ENCODE data around the gene FYB1.

GRCh38 chr5:39202597-39203274 lies 16.6 kb downstream of the FYB1 start:
- no peak for TF ChIP-seq POLR2A (IDR thresholded peaks at IDR 0.05; ENCODE audit: extremely low read depth, insufficient read length)
- TF ChIP-seq CTCF (IDR thresholded peaks at IDR 0.05; ENCODE audit: low read depth, low read length) = no peak
- TF ChIP-seq, protein P1, sequence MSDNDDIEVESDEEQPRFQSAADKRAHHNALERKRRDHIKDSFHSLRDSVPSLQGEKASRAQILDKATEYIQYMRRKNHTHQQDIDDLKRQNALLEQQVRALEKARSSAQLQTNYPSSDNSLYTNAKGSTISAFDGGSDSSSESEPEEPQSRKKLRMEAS (IDR thresholded peaks at IDR 0.05; ENCODE audit: low read depth, low read length) = no peak

Measured in NB4 (cell line).